Duodenal mucosa (tissue), 2 donors: ENCODE measurements around the gene LSMEM2.
A peak's percentile ranks its signal among the peaks of the same experiment; 100 is the strongest.
"Not testable (repeated sequence)": the region's sequence is repeated elsewhere in the genome, so short reads cannot be mapped to it uniquely, and the experiment has no call there.

Source experiments
- H3K27ac ChIP-seq: one replicate; pipeline ENCODE4 v1.7.0; 2013; ENCODE audit warnings: low read depth, low read length
- H3K27me3 ChIP-seq, 2 donors: one replicate each; pipeline ENCODE4 v1.7.0; 2013; ENCODE audit warnings: low read length in 2 of 2, control low read depth in 1 of 2; ENCODE audit not compliant: insufficient read depth in 2 of 2, control insufficient read depth in 1 of 2
- H3K36me3 ChIP-seq, 2 donors: one replicate each; pipeline ENCODE4 v1.7.0; 2013; ENCODE audit warnings: low read length in 2 of 2, control low read depth in 1 of 2; ENCODE audit not compliant: insufficient read depth in 2 of 2, control insufficient read depth in 1 of 2
- H3K4me1 ChIP-seq, 2 donors: one replicate each; pipeline ENCODE4 v1.7.0; 2013; ENCODE audit warnings: low read length in 2 of 2, control low read depth in 1 of 2; ENCODE audit not compliant: insufficient read depth in 2 of 2, control insufficient read depth in 1 of 2
- H3K4me3 ChIP-seq, 2 donors: one replicate each; pipeline ENCODE4 v1.7.0; 2013; ENCODE audit warnings: low read length in 2 of 2, low read depth in 1 of 2
- H3K9ac ChIP-seq, 2 donors: one replicate each; pipeline ENCODE4 v1.7.0; 2013; ENCODE audit warnings: low read length in 2 of 2, low read depth in 1 of 2
- H3K9me3 ChIP-seq, 2 donors: one replicate each; pipeline ENCODE4 v1.7.0; 2013; ENCODE audit warnings: low read length in 2 of 2, control low read depth in 1 of 2; ENCODE audit not compliant: control insufficient read depth in 1 of 2

The LSMEM2 gene

DNA sequence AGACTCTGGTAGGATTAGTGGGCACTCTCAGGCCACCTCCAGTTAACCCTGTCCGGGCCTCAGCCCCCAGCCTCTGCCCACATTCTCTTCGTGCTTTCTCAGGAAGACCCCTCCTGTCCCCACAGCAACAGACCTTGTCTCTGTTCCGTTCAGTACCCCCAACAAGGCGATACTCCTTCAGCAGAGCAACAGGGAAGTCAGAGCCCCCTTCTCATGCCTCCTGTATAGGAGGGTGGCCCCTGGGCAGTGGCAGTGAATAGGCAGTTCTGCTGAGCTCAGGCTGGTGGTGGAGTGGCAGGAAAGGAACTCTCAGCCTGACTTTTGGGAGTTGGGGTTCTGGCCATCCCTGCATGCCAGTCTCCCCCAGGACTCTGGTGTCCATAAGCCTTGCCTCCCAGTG, 9.4 kb upstream of the LSMEM2 start:
- peak overlapping the region; percentile 69 to 74 for H3K4me3 ChIP-seq
- peaks cover 71 to 84% of the 10 kb centered on the region in 2 donors for H3K4me1 ChIP-seq
- peak overlapping the region; percentile 69 for H3K27ac ChIP-seq
- H3K9ac ChIP-seq = peak overlapping the region; percentile 91 to 96
- no peaks in the 10 kb centered on the region for H3K9me3 ChIP-seq
- H3K27me3 ChIP-seq = peaks cover 0 to 2% of the 10 kb centered on the region in 2 donors
- H3K36me3 ChIP-seq = no peaks in the 10 kb centered on the region

DNA sequence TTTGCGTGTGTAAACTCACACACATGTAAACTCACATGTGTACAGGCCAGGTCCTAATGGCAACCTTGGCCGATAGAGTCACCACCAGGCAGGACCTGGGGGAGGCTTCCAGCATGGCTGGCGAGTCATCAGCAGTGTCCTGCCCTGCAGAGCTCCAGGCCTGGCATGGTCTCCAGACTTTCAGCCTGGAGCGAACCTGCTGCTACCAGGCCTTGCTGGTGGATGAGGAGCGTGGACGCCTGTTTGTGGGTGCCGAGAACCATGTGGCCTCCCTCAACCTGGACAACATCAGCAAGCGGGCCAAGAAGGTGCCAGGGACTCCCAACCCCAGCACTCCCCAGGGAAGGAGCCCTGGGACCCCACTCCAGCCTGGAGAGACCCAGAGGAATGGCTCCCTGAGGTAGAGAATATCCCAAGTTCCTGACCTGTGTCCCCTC, 8.9 kb upstream of the LSMEM2 start:
- peak overlapping the region; percentile 69 to 74 for H3K4me3 ChIP-seq
- peak overlapping the region; percentile 91 to 96 for H3K9ac ChIP-seq
- H3K4me1 ChIP-seq = peaks cover 67 to 84% of the 10 kb centered on the region in 2 donors
- H3K9me3 ChIP-seq = no peaks in the 10 kb centered on the region
- peaks cover 2 to 4% of the 10 kb centered on the region in 2 donors for H3K27me3 ChIP-seq
- H3K36me3 ChIP-seq = peaks cover 0 to 1% of the 10 kb centered on the region in 2 donors
- H3K27ac ChIP-seq = peak overlapping the region; percentile 69

DNA sequence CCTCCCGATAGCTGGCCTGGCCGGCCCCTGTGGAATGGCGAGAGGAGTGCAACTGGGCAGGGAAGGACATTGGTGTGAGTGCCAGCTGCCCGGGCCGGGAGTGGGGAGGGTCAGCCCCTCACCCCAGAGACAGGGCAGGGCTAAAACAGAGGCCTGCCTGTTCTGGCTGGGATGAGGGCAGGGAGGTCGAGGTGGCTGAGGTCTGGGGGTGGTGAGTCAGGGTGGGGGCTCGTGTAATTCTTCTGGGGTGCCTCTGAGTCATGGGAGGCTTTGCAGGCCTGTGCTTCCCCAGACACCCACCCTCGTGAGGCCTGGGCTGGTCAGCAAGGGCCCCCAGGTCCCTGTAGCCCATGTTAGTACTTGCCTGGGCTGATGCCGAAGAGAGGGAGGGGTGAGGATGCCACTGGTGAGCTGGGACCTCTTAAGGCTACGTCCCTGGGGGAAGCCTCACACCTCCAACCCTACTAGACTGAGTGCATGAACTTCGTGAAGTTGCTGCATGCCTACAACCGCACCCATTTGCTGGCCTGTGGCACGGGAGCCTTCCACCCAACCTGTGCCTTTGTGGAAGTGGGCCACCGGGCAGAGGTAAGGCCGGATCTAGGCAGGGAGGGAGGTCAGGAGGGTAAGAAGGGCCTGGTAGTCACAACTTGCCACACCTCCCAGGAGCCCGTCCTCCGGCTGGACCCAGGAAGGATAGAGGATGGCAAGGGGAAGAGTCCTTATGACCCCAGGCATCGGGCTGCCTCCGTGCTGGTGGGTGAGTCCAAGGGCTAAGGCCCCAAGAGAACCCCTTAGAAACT, 8.3 kb upstream of the LSMEM2 start:
- H3K4me3 ChIP-seq = peak overlapping the region; percentile 69 to 74
- no peaks in the 10 kb centered on the region for H3K9me3 ChIP-seq
- H3K9ac ChIP-seq = peak overlapping the region; percentile 91 to 96
- peak overlapping the region; percentile 69 for H3K27ac ChIP-seq
- peaks cover 0 to 4% of the 10 kb centered on the region in 2 donors for H3K36me3 ChIP-seq
- peaks cover 4 to 6% of the 10 kb centered on the region in 2 donors for H3K27me3 ChIP-seq
- H3K4me1 ChIP-seq = peaks cover 60 to 78% of the 10 kb centered on the region in 2 donors

DNA sequence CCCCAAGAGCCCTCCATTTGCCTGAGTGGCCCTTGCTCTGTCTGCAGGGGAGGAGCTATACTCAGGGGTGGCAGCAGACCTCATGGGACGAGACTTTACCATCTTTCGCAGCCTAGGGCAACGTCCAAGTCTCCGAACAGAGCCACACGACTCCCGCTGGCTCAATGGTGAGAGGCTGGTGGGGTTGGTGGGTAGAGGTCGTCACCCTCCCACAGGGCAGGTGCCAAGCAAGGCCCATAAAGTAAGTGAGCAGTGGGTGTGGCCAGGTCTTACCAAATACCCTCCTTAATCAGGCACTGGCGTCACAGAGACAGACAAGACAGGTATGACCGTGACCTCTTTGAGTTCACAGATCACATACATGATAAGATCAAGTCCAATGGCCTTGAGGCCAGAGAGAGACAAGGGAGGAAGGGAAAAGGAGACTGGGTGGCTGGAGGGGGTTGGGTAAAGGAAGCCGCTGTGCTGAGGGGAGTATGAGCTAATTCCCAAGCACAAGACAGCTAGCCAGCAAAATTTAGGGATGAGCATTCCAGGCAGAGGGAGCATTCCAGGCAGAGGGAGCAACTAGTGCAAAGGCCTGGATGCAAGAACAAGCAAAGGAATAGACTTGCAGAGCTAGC, 7.5 kb upstream of the LSMEM2 start:
- H3K27ac ChIP-seq = peak overlapping the region; percentile 37
- H3K36me3 ChIP-seq = peaks cover 0 to 4% of the 10 kb centered on the region in 2 donors
- H3K27me3 ChIP-seq = peaks cover 4 to 6% of the 10 kb centered on the region in 2 donors
- peaks cover 53 to 72% of the 10 kb centered on the region in 2 donors for H3K4me1 ChIP-seq
- H3K4me3 ChIP-seq = peak overlapping the region in 1 of 2 donors; percentile 74
- peak overlapping the region in 1 of 2 donors; percentile 91 for H3K9ac ChIP-seq
- no peaks in the 10 kb centered on the region for H3K9me3 ChIP-seq

DNA sequence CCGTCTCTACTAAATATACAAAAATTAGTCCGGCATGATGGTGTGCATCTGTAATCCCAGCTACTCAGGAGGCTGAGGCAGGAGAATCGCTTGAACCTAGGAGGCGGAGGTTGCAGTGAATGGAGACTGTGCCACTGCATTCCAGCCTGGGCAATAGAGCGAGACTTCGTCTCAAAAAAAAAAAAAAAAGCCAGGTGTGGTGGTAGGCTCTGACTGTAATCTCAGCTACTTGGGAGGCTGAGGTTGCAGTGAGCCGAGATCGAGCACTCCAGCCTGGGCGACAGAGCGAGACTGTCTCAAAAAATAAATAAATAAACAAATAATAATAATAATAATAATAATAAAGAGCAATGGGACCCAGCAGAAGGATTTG, 6.4 kb upstream of the LSMEM2 start:
- not testable (repeated sequence) for H3K9ac ChIP-seq, H3K27ac ChIP-seq, H3K36me3 ChIP-seq, H3K9me3 ChIP-seq, H3K4me3 ChIP-seq, H3K27me3 ChIP-seq
- H3K4me1 ChIP-seq = peaks cover 42 to 61% of the 10 kb centered on the region in 2 donors

DNA sequence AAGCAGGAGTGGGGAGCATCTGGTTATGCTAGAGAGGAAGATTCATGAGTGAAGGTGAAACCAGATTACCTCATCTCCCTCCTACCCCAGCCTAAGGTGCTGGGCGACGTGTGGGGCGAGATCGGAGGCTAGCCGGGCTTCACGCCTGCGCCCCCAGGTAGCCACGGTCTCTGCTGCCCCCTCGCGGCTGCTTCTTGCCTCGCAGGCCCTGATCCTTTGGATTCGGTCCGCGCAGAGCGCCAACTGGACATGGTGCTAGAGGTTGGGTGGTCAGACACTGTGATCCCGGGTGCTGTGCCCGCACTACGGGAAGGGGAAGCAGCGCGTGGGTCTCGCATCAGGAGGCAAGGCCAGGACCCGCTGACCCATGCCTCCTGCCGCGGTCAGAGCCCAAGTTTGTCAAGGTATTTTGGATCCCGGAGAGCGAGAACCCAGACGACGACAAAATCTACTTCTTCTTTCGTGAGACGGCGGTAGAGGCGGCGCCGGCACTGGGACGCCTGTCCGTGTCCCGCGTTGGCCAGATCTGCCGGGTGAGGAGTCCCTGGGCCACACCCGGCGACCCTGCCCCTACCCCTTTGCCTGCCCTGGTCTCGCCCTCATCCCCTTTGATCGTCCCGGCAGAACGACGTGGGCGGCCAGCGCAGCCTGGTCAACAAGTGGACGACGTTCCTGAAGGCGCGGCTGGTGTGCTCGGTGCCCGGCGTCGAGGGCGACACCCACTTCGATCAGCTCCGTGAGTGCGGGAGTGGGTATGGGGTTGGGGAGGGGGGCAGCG, 5.8 kb upstream of the LSMEM2 start:
- Histone ChIP-seq H3K27me3 (peaks cover 4 to 6% of the 10 kb centered on the region in 2 donors), H3K36me3 (peaks cover 0 to 6% of the 10 kb centered on the region in 2 donors), H3K4me1 (peaks cover 36 to 55% of the 10 kb centered on the region in 2 donors), H3K27ac (no peak overlapping the region), H3K4me3 (peak overlapping the region; percentile 44 to 58), H3K9me3 (no peaks in the 10 kb centered on the region), H3K9ac (peak overlapping the region; percentile 45 to 52)

DNA sequence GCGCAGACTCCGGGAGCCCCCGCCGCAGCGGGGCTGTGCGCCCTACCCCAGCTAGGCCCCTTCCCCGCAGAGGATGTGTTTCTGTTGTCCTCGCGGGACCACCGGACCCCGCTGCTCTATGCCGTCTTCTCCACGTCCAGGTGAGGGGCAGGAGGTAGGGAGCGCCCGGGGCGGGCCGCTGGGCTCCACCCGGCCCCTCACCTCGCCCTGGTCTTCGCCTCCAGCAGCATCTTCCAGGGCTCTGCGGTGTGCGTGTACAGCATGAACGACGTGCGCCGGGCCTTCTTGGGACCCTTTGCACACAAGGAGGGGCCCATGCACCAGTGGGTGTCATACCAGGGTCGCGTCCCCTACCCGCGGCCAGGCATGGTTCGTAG, 5.2 kb upstream of the LSMEM2 start:
- Histone ChIP-seq H3K4me3 (peak overlapping the region in 1 of 2 donors; percentile 44), H3K9ac (peak overlapping the region in 1 of 2 donors; percentile 43), H3K9me3 (no peaks in the 10 kb centered on the region), H3K36me3 (peaks cover 0 to 8% of the 10 kb centered on the region in 2 donors), H3K27me3 (peaks cover 4 to 6% of the 10 kb centered on the region in 2 donors), H3K4me1 (peaks cover 31 to 50% of the 10 kb centered on the region in 2 donors), H3K27ac (no peak overlapping the region)

DNA sequence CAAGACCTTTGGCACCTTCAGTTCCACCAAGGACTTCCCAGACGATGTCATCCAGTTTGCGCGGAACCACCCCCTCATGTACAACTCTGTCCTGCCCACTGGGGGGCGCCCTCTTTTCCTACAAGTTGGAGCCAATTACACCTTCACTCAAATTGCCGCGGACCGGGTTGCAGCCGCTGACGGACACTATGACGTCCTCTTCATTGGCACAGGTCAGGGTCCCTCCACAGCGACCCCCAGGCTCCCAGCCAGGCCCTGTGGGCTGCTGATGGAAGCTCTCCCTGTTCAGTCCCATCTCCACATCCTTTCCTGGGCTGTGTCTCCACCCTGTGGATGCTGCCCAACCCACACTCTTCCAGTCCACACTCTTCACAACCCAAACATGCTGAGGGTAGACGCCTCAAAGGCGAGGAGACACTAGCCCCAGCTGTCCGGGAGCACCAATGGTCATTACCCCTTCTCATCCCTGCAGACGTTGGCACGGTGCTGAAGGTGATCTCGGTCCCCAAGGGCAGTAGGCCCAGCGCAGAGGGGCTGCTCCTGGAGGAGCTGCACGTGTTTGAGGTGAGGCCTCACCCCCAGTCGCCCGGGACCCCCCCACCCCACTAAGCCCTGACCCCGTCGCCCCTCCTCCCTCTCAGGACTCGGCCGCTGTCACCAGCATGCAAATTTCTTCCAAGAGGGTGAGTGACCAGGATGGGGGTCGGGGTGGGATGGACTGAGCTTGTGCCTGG, 4.3 kb upstream of the LSMEM2 start:
- H3K27me3 ChIP-seq = peaks cover 4 to 6% of the 10 kb centered on the region in 2 donors
- H3K36me3 ChIP-seq = peaks cover 0 to 8% of the 10 kb centered on the region in 2 donors
- H3K4me3 ChIP-seq = no peak overlapping the region
- no peak overlapping the region for H3K27ac ChIP-seq
- peak overlapping the region in 1 of 2 donors; percentile 43 for H3K9ac ChIP-seq
- H3K4me1 ChIP-seq = peaks cover 29 to 44% of the 10 kb centered on the region in 2 donors
- no peaks in the 10 kb centered on the region for H3K9me3 ChIP-seq

DNA sequence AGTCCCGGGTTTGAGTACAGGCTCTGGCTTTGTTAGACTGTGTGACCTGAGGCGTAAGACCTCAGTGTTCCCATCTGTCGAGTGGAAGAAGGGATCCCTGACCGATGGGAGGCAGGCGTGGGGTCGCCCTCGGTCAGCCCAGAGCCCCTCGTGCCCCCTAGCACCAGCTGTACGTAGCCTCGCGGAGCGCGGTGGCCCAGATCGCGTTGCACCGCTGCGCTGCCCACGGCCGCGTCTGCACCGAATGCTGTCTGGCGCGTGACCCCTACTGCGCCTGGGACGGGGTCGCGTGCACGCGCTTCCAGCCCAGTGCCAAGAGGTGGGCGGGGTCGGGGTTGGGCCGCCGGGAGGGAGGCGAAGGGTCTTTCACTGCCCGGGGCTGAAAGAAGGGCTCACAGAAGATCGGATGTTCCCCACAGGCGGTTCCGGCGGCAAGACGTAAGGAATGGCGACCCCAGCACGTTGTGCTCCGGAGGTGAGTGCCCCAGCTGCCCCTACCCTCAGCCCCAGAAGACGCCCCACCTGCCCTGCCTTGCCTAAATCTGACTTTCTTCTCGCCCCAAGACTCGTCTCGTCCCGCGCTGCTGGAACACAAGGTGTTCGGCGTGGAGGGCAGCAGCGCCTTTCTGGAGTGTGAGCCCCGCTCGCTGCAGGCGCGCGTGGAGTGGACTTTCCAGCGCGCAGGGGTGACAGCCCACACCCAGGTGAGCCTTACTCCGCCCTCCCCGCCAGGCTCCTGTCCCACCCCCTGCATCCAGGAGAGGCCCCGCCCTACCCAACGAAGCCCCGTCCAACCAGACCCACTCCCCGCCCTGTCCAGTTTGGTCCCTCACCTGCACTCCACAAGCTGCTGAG, 3.5 kb upstream of the LSMEM2 start:
- no peak overlapping the region for H3K27ac ChIP-seq
- H3K4me3 ChIP-seq = no peak overlapping the region
- peaks cover 28 to 36% of the 10 kb centered on the region in 2 donors for H3K4me1 ChIP-seq
- H3K36me3 ChIP-seq = peaks cover 0 to 8% of the 10 kb centered on the region in 2 donors
- no peak overlapping the region for H3K9ac ChIP-seq
- no peaks in the 10 kb centered on the region for H3K9me3 ChIP-seq
- peaks cover 4 to 6% of the 10 kb centered on the region in 2 donors for H3K27me3 ChIP-seq
